NK-92 (cell line): ENCODE data around the gene RBM17.
"Not testable (repeated sequence)": the region's sequence is repeated elsewhere in the genome, so short reads cannot be mapped to it uniquely, and the experiment has no call there.

Source experiments
- DNase-seq: peaks from one replicate; lab custom pipeline; 2025; ENCODE audit not compliant: unreplicated experiment; lab: John Stamatoyannopoulos, UW

The RBM17 gene

GRCh38 chr10:6151087-6151977, 62.5 kb downstream of the RBM17 start:
- DNase-seq, result no peak

GRCh38 chr10:6153845-6154244, 65.0 kb downstream of the RBM17 start:
- DNase-seq, result no peak

GRCh38 chr10:6154566-6154965, 65.7 kb downstream of the RBM17 start:
- DNase-seq, result no peak

DNA sequence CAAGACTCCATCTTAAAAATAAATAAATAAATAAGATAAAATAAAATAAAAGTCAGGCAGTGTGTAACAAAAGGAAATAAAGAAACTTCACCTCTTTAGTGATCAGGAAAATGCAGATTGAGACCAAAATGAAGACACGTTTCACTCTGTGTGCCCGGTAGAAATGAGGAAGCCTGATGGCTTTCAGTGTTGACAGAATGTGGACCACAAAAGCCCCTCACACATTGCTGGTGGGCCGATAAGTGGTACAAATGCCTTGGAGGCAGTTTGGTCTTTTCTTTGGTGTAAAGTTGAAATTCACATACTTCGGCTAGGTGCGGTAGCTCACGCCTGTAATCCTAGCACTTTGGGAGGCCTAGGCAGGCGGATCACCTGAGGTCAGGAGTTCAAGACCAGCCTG, 69.4 kb downstream of the RBM17 start:
- DNase-seq, result no peak

DNA sequence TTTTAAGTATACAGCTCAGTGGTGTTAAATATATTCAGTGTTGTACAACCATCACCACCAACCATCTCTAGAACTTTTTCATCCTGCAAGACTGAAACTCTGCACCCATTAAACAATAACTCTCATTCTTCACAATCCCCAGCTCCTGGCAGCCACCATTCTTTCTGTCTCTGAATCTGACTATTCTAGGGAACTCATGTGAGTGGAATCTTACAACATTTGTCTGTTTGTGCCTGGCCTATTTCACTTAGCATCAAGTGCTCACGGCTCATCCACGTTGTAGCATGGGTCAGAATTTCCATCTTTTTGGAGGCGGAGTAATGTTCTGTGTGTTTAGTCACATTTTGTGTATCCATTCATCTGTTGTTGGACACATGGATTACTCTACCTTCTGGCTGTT, 73.1 kb downstream of the RBM17 start:
- no peak for DNase-seq

DNA sequence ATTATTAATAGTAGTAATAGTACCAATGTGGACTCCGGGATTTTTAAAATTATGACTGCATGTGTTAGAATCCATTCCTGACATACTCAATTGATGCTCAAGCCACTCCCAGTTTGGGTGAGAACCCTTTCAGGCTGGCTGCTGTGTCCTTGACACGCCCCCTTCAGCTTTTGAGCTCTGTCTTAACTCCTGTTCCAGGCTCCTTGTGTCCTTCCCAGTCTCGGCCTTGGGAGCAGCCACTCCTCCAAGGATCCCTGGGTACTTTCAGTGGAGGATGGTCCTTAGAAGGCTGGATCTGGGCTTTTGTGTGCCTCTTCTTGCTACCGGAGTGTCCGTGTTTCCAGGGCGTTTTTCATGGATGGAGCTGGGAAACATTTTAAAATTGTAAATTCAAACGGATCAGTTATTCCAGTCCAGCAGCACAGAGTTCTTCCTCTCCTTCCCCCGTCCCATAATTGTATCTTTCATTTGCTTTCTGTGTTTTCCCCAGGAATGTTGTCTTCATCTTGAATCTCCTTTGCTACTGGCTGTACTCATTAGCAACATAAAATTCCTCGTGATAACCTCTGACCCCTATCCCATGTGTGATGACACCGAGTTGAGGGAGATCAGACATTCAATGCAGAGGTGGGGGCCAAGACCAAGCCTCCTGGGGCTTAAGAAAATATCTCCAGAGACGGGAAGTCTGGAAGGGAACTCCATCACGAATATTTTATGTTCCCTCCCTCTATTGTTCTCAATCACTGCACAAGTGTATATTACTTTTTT, 73.9 kb downstream of the RBM17 start:
- DNase-seq, result no peak

- peak; percentile 20 for DNase-seq
Measured at GRCh38 chr10:6163364-6164270, 74.8 kb downstream of the RBM17 start.

DNA sequence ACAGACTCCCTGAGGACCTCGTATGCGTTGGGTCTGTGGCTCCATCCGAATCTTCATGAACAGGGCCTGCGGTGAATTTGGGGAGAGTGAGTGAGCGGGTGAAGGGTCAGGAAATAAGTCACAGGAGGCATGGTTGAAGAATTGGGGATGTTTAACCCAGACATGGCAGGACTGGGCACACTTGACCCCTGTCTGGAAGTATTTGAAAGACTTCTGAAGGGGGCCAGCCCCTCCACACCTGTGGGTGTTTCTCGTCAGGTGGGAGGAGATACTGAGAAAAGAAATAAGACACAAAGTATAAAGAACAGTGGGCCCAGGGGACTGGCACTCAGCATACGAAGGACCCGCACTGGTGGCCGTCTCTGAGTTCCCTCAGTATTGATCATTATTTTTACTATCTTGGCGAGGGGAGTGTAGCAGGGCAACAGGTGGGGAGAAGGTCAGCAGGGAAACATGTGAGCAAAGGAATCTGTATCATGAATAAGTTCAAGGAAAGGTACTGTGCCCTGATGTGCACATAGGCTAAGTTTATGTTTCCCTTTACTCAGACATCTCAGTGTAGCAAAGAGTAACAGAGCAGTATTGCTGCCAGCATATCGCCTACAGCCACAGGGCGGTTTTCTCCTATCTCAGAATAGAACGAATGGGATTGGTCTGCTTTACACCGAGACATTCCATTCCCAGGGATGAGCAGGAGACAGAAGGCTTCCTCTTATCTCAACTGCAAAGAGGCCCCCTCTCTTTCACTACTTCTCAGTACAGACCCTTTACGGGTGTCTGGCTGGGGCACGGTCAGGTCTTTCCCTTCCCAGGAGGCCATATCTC, 75.6 kb downstream of the RBM17 start:
- no peak for DNase-seq

GRCh38 chr10:6165221-6165725, 76.4 kb downstream of the RBM17 start:
- no peak for DNase-seq

DNA sequence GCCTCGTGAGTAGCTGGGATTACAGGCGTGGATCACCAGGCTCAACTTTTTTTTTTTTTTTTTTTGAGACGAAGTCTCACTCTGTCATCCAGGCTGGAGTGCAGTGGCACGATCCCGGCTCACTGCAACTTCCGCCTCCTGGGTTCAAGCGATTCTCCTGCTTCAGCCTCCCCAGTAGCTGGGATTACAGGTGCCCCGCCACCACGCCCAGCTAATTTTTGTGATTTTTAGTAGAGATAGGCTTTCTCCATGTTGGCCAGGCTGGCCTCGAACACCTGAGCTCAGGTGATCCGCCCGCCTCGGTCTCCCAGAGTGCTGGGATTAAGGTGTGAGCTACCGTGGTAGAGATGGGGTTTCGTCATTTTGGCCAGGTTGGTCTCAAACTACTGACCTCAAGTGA, 77.1 kb downstream of the RBM17 start:
- DNase-seq, result not testable (repeated sequence)
